CD4-positive, alpha-beta memory T cell (primary cell): ENCODE data around the gene CKAP2L. TPM values are rescaled to one million over a fixed set of nuclear protein-coding genes. Genes with fewer than 3 reads are reported as not detected.

Source experiments
- CTCF ChIA-PET: fragments of 350-600 bp; sonication (Branson Sonifier 250); formaldehyde crosslinking; loops from one replicate; lab custom pipeline; 2021; ENCODE audit warnings: inconsistent platforms; ENCODE audit not compliant: partially characterized antibody; lab: Charles Lee
- POLR2A ChIA-PET: fragments of 350-600 bp; sonication (Branson Sonifier 250); formaldehyde crosslinking; loops from one replicate; lab custom pipeline; 2021; ENCODE audit not compliant: partially characterized antibody; lab: Charles Lee
- DNase-seq, 5 donors: peaks; one replicate each; pipeline versions ENCODE4 v3.0.0 to v3.0.0-alpha.2; 2020 to 2022; ENCODE audit warnings: mixed read lengths in 1 of 5
- H3K27ac ChIP-seq: one replicate; pipeline ENCODE4 v1.7.0; 2013; ENCODE audit warnings: low read depth, low read length
- H3K27me3 ChIP-seq: 2 replicates; pipeline ENCODE4 v1.7.0; 2013; ENCODE audit warnings: mild to moderate bottlenecking, low read length, moderate library complexity; ENCODE audit not compliant: insufficient read depth
- H3K36me3 ChIP-seq: 2 replicates; pipeline ENCODE4 v1.7.0; 2013; ENCODE audit warnings: mild to moderate bottlenecking, low read length, moderate library complexity; ENCODE audit not compliant: insufficient read depth
- H3K4me1 ChIP-seq: 2 replicates; pipeline ENCODE4 v1.7.0; 2013; ENCODE audit warnings: mild to moderate bottlenecking, low read length, moderate library complexity; ENCODE audit not compliant: insufficient read depth
- H3K4me3 ChIP-seq, 2 donors: one replicate each; pipeline ENCODE4 v1.7.0; 2013; ENCODE audit warnings: low read length in 2 of 2, mild to moderate bottlenecking in 1 of 2
- H3K9me3 ChIP-seq, 2 donors: one replicate each; pipeline ENCODE4 v1.7.0; 2013; ENCODE audit warnings: low read length in 2 of 2, control low read depth in 1 of 2; ENCODE audit not compliant: control insufficient read depth in 1 of 2
- H3K27ac Mint-ChIP-seq, 7 donors: one replicate each; pipeline ENCODE4 v1.8.0; 2020 to 2021; ENCODE audit warnings: mixed read lengths in 7 of 7, mild to moderate bottlenecking in 6 of 7, inconsistent platforms in 3 of 7, moderate library complexity in 3 of 7
- H3K27me3 Mint-ChIP-seq, 2 donors: one replicate each; pipeline ENCODE4 v1.8.0; 2020 to 2021; ENCODE audit warnings: mixed read lengths in 2 of 2
- H3K36me3 Mint-ChIP-seq, 2 donors: one replicate each; pipeline ENCODE4 v1.8.0; 2020 to 2021; ENCODE audit warnings: mixed read lengths in 2 of 2, inconsistent platforms in 1 of 2, mild to moderate bottlenecking in 1 of 2
- H3K4me1 Mint-ChIP-seq, 4 donors: one replicate each; pipeline ENCODE4 v1.8.0; 2020 to 2021; ENCODE audit warnings: mixed read lengths in 4 of 4, mild to moderate bottlenecking in 1 of 4
- H3K4me3 Mint-ChIP-seq, 8 donors: one replicate each; pipeline ENCODE4 v1.8.0; 2020 to 2021; ENCODE audit warnings: mixed read lengths in 8 of 8, mild to moderate bottlenecking in 7 of 8, moderate library complexity in 6 of 8, inconsistent platforms in 3 of 8
- H3K9me3 Mint-ChIP-seq, 8 donors: one replicate each; pipeline ENCODE4 v1.8.0; 2020 to 2021; ENCODE audit warnings: mixed read lengths in 8 of 8, mild to moderate bottlenecking in 5 of 8, inconsistent platforms in 3 of 8, moderate library complexity in 1 of 8
- intact Hi-C: fragments of 100-400 bp; cut with micrococcal nuclease; formaldehyde crosslinking; loops from one replicate; pipeline ENCODE4 v1.15.1; 2023
- polyA plus RNA-seq, 2 donors: library from polyadenylated mRNA; unstranded; fragments of 300-500 nt; fragmentation: Illumina TruSeq; gene quantifications; one replicate each; pipeline ENCODE4 v1.2.3, GENCODE V29; 2021
- total RNA-seq, 2 experiments: library from RNA; stranded (reverse); gene quantifications; one replicate each; pipeline ENCODE4 v1.2.3, GENCODE V29; 2021

Gene CKAP2L
- total and polyA plus RNA-seq, 4 experiments from 2014 or later, result 0.06 to 0.21 TPM; not detected in 2

- Histone ChIP-seq H3K27me3 (no peaks in the 10 kb centered on the region), H3K27ac (no peak overlapping the region), H3K4me1 (peaks cover 40% of the 10 kb centered on the region), H3K4me3 (no peak overlapping the region), H3K9me3 (no peaks in the 10 kb centered on the region), H3K36me3 (no peaks in the 10 kb centered on the region)
- Mint-ChIP-seq H3K27me3 (no peaks in the 10 kb centered on the region), H3K4me3 (no peak overlapping the region), H3K9me3 (peaks cover 0 to 2% (median 0%) of the 10 kb centered on the region in 8 donors), H3K36me3 (no peaks in the 10 kb centered on the region), H3K4me1 (peaks cover 28 to 47% (median 35%) of the 10 kb centered on the region in 4 donors), H3K27ac (no peak overlapping the region)
- ChIA-PET CTCF (interaction anchor here (0.6 to 9.0 kb wide), 5 partner anchors 20 to 87 kb away, joined by 3 to 319 read pairs (median 9); no protein-coding TSS in a partner anchor), POLR2A (interaction anchor here (8.1 kb wide), 1 partner anchor 60 kb away, joined by 102 read pairs; no protein-coding TSS in a partner anchor)
- intact Hi-C loops, result no loop called here
- DNase-seq, result no peak
Measured at GRCh38 chr2:112688086-112688880, 76.1 kb downstream of the CKAP2L start.

- Histone ChIP-seq H3K4me3 (no peak overlapping the region), H3K27me3 (no peaks in the 10 kb centered on the region), H3K9me3 (no peaks in the 10 kb centered on the region), H3K36me3 (no peaks in the 10 kb centered on the region), H3K4me1 (peaks cover 34% of the 10 kb centered on the region), H3K27ac (no peak overlapping the region)
- Mint-ChIP-seq H3K4me3 (no peak overlapping the region), H3K27ac (no peak overlapping the region), H3K9me3 (peaks cover 0 to 2% (median 0%) of the 10 kb centered on the region in 8 donors), H3K36me3 (no peaks in the 10 kb centered on the region), H3K27me3 (no peaks in the 10 kb centered on the region), H3K4me1 (peaks cover 20 to 40% (median 27%) of the 10 kb centered on the region in 4 donors)
- CTCF ChIA-PET, result interaction anchor here (1.2 to 9.0 kb wide), 4 partner anchors 27 to 87 kb away, joined by 3 to 319 read pairs (median 49); no protein-coding TSS in a partner anchor
- intact Hi-C loops, result no loop called here
- POLR2A ChIA-PET, result interaction anchor here (1.0 to 8.1 kb wide), 2 partner anchors 60 to 87 kb away, joined by 3 to 102 read pairs; no protein-coding TSS in a partner anchor
- no peak for DNase-seq
Measured at GRCh38 chr2:112687522-112687921, 76.9 kb downstream of the CKAP2L start.

Other genes starting within 250 kb of the CKAP2L start
- gene POLR1B, start 222.1 kb downstream of the CKAP2L start, total RNA-seq, result 10 to 100 TPM; 29.7 to 31.3 TPM
- gene POLR1B, start 222.1 kb downstream of the CKAP2L start, polyA plus RNA-seq, result 10 to 100 TPM; 18.4 to 25.4 TPM
- gene CHCHD5, start 180.0 kb downstream of the CKAP2L start, total RNA-seq, result 10 to 100 TPM; 23.3 to 24.9 TPM
- 10 to 100 TPM; 40.2 to 71.1 TPM for gene CHCHD5, start 180.0 kb downstream of the CKAP2L start, polyA plus RNA-seq
- 10 to 100 TPM; 93.5 to 94.0 TPM for gene SLC20A1, start 118.7 kb downstream of the CKAP2L start, total RNA-seq
- gene SLC20A1, start 118.7 kb downstream of the CKAP2L start, polyA plus RNA-seq, result 10 to 100 TPM; 25.5 to 36.7 TPM
- gene NT5DC4, start 43.6 kb downstream of the CKAP2L start, total RNA-seq, result not detected
- gene NT5DC4, start 43.6 kb downstream of the CKAP2L start, polyA plus RNA-seq, result not detected
- gene IL1A, start 19.9 kb upstream of the CKAP2L start, total RNA-seq, result under 1 TPM in 1 of 2 experiments, not detected in 1; 0.15 TPM
- not detected for gene IL1A, start 19.9 kb upstream of the CKAP2L start, polyA plus RNA-seq
- gene IL1B, start 72.2 kb upstream of the CKAP2L start, total RNA-seq, result 1 to 10 TPM in 1 of 2 experiments, under 1 TPM in 1; 0.81 to 1.3 TPM
- not detected for gene IL1B, start 72.2 kb upstream of the CKAP2L start, polyA plus RNA-seq
- gene IL37, start 146.6 kb upstream of the CKAP2L start, total RNA-seq, result not detected
- gene IL37, start 146.6 kb upstream of the CKAP2L start, polyA plus RNA-seq, result not detected
- gene IL36G, start 213.4 kb upstream of the CKAP2L start, total RNA-seq, result not detected
- gene IL36G, start 213.4 kb upstream of the CKAP2L start, polyA plus RNA-seq, result not detected
- not detected for gene IL36A, start 240.8 kb upstream of the CKAP2L start, total RNA-seq
- gene IL36A, start 240.8 kb upstream of the CKAP2L start, polyA plus RNA-seq, result under 1 TPM in 1 of 2 donors, not detected in 1; 0.56 TPM